H9 (cell line): Measurements from ENCODE around the gene HSF2. TPM values are rescaled to one million over a fixed set of nuclear protein-coding genes. Genes with fewer than 3 reads are reported as not detected.

Source experiments
- DNase-seq: peaks from one replicate; pipeline ENCODE4 v3.0.0-alpha.2; 2017
- H2AFZ ChIP-seq: one replicate; pipeline ENCODE4 v1.6.1; 2013; ENCODE audit warnings: mild to moderate bottlenecking, low read length, control low read depth, moderate library complexity
- H2AK5ac ChIP-seq: 2 replicates; pipeline ENCODE4 v1.6.1; 2013; ENCODE audit warnings: low read length, control low read depth, mixed read lengths; ENCODE audit not compliant: insufficient read length
- H2BK120ac ChIP-seq: one replicate; pipeline ENCODE4 v1.6.1; 2013; ENCODE audit warnings: low read depth, mild to moderate bottlenecking, low read length, control low read depth, inconsistent platforms; ENCODE audit not compliant: poor library complexity, severe bottlenecking
- H2BK12ac ChIP-seq: 2 replicates; pipeline ENCODE4 v1.6.1; 2013; ENCODE audit warnings: low read length, control low read depth, mixed read lengths, low read depth; ENCODE audit not compliant: insufficient read length
- H2BK15ac ChIP-seq: 2 replicates; pipeline ENCODE4 v1.6.1; 2013; ENCODE audit warnings: low read depth, low read length, control low read depth
- H2BK20ac ChIP-seq: one replicate; pipeline ENCODE4 v1.6.1; 2013; ENCODE audit warnings: low read depth, mild to moderate bottlenecking, low read length, control low read depth, inconsistent platforms; ENCODE audit not compliant: poor library complexity, severe bottlenecking
- H2BK5ac ChIP-seq: 2 replicates; pipeline ENCODE4 v1.6.1; 2013; ENCODE audit warnings: low read length, control low read depth, mixed read lengths; ENCODE audit not compliant: insufficient read length
- H3K14ac ChIP-seq: 2 replicates; pipeline ENCODE4 v1.6.1; 2013; ENCODE audit warnings: low read length, control low read depth; ENCODE audit not compliant: insufficient read depth
- H3K18ac ChIP-seq: 2 replicates; pipeline ENCODE4 v1.6.1; 2013; ENCODE audit warnings: low read depth, mild to moderate bottlenecking, mixed read lengths, low read length, control low read depth; ENCODE audit not compliant: insufficient read length
- H3K23ac ChIP-seq: 2 replicates; pipeline ENCODE4 v1.6.1; 2013; ENCODE audit warnings: low read length, control low read depth, mixed read lengths, low read depth; ENCODE audit not compliant: insufficient read length
- H3K23me2 ChIP-seq: 2 replicates; pipeline ENCODE4 v1.6.1; 2013; ENCODE audit warnings: low read depth, mild to moderate bottlenecking, mixed read lengths, low read length, control low read depth; ENCODE audit not compliant: insufficient read length, poor library complexity, severe bottlenecking
- H3K27ac ChIP-seq: 2 replicates; pipeline ENCODE4 v1.5.1; 2013; ENCODE audit warnings: low read length, control low read depth, mixed read lengths, low read depth; ENCODE audit not compliant: insufficient read length
- H3K27me3 ChIP-seq: 2 replicates; pipeline ENCODE4 v1.6.1; 2013; ENCODE audit warnings: low read length, control low read depth, inconsistent platforms; ENCODE audit not compliant: insufficient read depth
- H3K4ac ChIP-seq: 2 replicates; pipeline ENCODE4 v1.6.1; 2013; ENCODE audit warnings: low read depth, mild to moderate bottlenecking, control low read depth, inconsistent platforms, low read length, moderate library complexity
- H3K4me1 ChIP-seq: 2 replicates; pipeline ENCODE4 v1.6.1; 2013; ENCODE audit warnings: low read length, control low read depth, inconsistent platforms; ENCODE audit not compliant: insufficient read depth
- H3K4me2 ChIP-seq: 2 replicates; pipeline ENCODE4 v1.6.1; 2013; ENCODE audit warnings: low read length, control low read depth, mixed read lengths; ENCODE audit not compliant: insufficient read length, insufficient read depth
- H3K56ac ChIP-seq: 2 replicates; pipeline ENCODE4 v1.6.1; 2013; ENCODE audit warnings: low read depth, mild to moderate bottlenecking, mixed read lengths, low read length, control low read depth; ENCODE audit not compliant: insufficient read length
- H3K79me1 ChIP-seq: 2 replicates; pipeline ENCODE4 v1.6.1; 2013; ENCODE audit warnings: low read depth, mild to moderate bottlenecking, moderate library complexity, low read length, control low read depth, inconsistent platforms; ENCODE audit not compliant: insufficient read depth, poor library complexity, severe bottlenecking
- H3K79me2 ChIP-seq: 2 replicates; pipeline ENCODE4 v1.6.1; 2013; ENCODE audit warnings: low read length, control low read depth, inconsistent platforms; ENCODE audit not compliant: insufficient read depth
- H3K9ac ChIP-seq: 2 replicates; pipeline ENCODE4 v1.6.1; 2013; ENCODE audit warnings: low read length, control low read depth, mixed read lengths; ENCODE audit not compliant: insufficient read length; ENCODE audit errors: extremely low read depth
- H3K9me3 ChIP-seq: one replicate; pipeline ENCODE4 v1.6.1; 2013; ENCODE audit warnings: low read depth, low read length, inconsistent platforms; ENCODE audit not compliant: control insufficient read depth
- H3T11ph ChIP-seq: one replicate; pipeline ENCODE4 v1.6.1; 2013; ENCODE audit warnings: mild to moderate bottlenecking, low read length, control low read depth, inconsistent platforms
- H4K20me1 ChIP-seq: one replicate; pipeline ENCODE4 v1.6.1; 2013; ENCODE audit not compliant: control insufficient read depth, insufficient read length, insufficient read depth
- H4K5ac ChIP-seq: 2 replicates; pipeline ENCODE4 v1.6.1; 2013; ENCODE audit warnings: low read depth, mild to moderate bottlenecking, mixed read lengths, low read length, control low read depth; ENCODE audit not compliant: insufficient read length
- H4K8ac ChIP-seq: replicated peaks from 2 replicates; pipeline ENCODE4 v1.6.1; 2013; ENCODE audit warnings: low read length, control low read depth, mixed read lengths, low read depth; ENCODE audit not compliant: insufficient read length
- H4K91ac ChIP-seq: 2 replicates; pipeline ENCODE4 v1.6.1; 2013; ENCODE audit warnings: low read depth, mild to moderate bottlenecking, moderate library complexity, mixed read lengths, low read length, control low read depth; ENCODE audit not compliant: insufficient read length
- H3K27ac Mint-ChIP-seq, 3 experiments: 2 replicates in 2 of 3; 3 replicates in 1 of 3; pipeline ENCODE4 v1.8.0; 2020 to 2021; ENCODE audit warnings: mixed read lengths in 3 of 3, mild to moderate bottlenecking in 1 of 3, moderate library complexity in 1 of 3
- H3K27me3 Mint-ChIP-seq: 2 replicates; pipeline ENCODE4 v1.8.0; 2021; ENCODE audit warnings: low read depth, mild to moderate bottlenecking, moderate library complexity, mixed read lengths
- H3K36me3 Mint-ChIP-seq, 3 experiments: 2 replicates in 2 of 3; 3 replicates in 1 of 3; pipeline ENCODE4 v1.8.0; 2020 to 2021; ENCODE audit warnings: low read depth in 3 of 3, mixed read lengths in 3 of 3; ENCODE audit not compliant: insufficient read depth in 1 of 3
- H3K4me1 Mint-ChIP-seq, 2 experiments: 2 replicates each; pipeline ENCODE4 v1.8.0; 2020; ENCODE audit warnings: mixed read lengths in 2 of 2
- H3K4me3 Mint-ChIP-seq, 2 experiments: 2 replicates in 1 of 2; 3 replicates in 1 of 2; pipeline ENCODE4 v1.8.0; 2020 to 2021; ENCODE audit warnings: mild to moderate bottlenecking in 2 of 2, mixed read lengths in 2 of 2, moderate library complexity in 1 of 2
- H3K9me3 Mint-ChIP-seq, 2 experiments: 2 replicates in 1 of 2; 3 replicates in 1 of 2; pipeline ENCODE4 v1.8.0; 2020; ENCODE audit warnings: mild to moderate bottlenecking in 2 of 2, mixed read lengths in 2 of 2, moderate library complexity in 1 of 2
- CTCF ChIP-seq: fragments of 200-600 bp; sonication (generic); conservative IDR thresholded peaks from 3 replicates; pipeline ENCODE4 v1.8.0; 2021; ENCODE audit warnings: antibody characterized with exemption, mild to moderate bottlenecking
- WGBS: extraction: QIAGEN DNeasy Blood & Tissue Kit; methylation state at CpG from one replicate; pipeline ENCODE4 v1.1.7; 2013; ENCODE audit warnings: missing lambda C conversion rate, low lambda C conversion rate, mixed read lengths; ENCODE audit not compliant: insufficient read length; ENCODE audit errors: extremely low coverage; 5-methylcytosine and 5-hydroxymethylcytosine counted together
- total RNA-seq: library from RNA; stranded (reverse); gene quantifications from 2 replicates; pipeline ENCODE4 v1.2.1, GENCODE V29; 2021

The HSF2 gene
- total RNA-seq, 1 experiment from 2014 or later = 14.6 TPM

GRCh38 chr6:122416825-122417224 lies 17.4 kb downstream of the HSF2 start:
- H3K14ac ChIP-seq = no peak overlapping the region
- no peaks in the 10 kb centered on the region for H3K27me3 ChIP-seq
- H2BK5ac ChIP-seq = no peak overlapping the region
- no peak overlapping the region for H4K91ac ChIP-seq
- no peaks in the 10 kb centered on the region for H3K9me3 ChIP-seq
- H3K4me1 Mint-ChIP-seq = peaks cover 0 to 2% of the 10 kb centered on the region in 2 experiments; a peak in 1 of 4 replicates
- H3K27ac ChIP-seq = no peak overlapping the region
- no peak overlapping the region for H3K4me2 ChIP-seq
- no peaks in the 10 kb centered on the region for H3K4me1 ChIP-seq
- DNase-seq = no peak
- no peaks in the 10 kb centered on the region for H3K9me3 Mint-ChIP-seq
- H3K4ac ChIP-seq = no peak overlapping the region
- H3K23me2 ChIP-seq = no peaks in the 10 kb centered on the region
- no peaks in the 10 kb centered on the region for H3K27me3 Mint-ChIP-seq
- no peak overlapping the region for H2AK5ac ChIP-seq
- H3K79me1 ChIP-seq = no peaks in the 10 kb centered on the region
- no peak overlapping the region for H4K5ac ChIP-seq
- no peak for TF ChIP-seq CTCF
- no peak overlapping the region for H3K27ac Mint-ChIP-seq
- H2BK120ac ChIP-seq = no peak overlapping the region
- H3T11ph ChIP-seq = no peak overlapping the region
- H3K9ac ChIP-seq = no peak overlapping the region
- no peak overlapping the region for H3K18ac ChIP-seq
- no peak overlapping the region for H4K8ac ChIP-seq
- H2BK20ac ChIP-seq = no peak overlapping the region
- H4K20me1 ChIP-seq = no peaks in the 10 kb centered on the region
- no peak overlapping the region for H2AFZ ChIP-seq
- no peak overlapping the region for H2BK15ac ChIP-seq
- H2BK12ac ChIP-seq = no peak overlapping the region
- peaks cover 6 to 36% (median 28%) of the 10 kb centered on the region in 3 experiments; a peak in 5 of 7 replicates for H3K36me3 Mint-ChIP-seq
- no peaks in the 10 kb centered on the region for H3K79me2 ChIP-seq
- no CpG with 5 or more reads among the region's 1 CpG for WGBS
- no peak overlapping the region for H3K56ac ChIP-seq
- H3K4me3 Mint-ChIP-seq = no peak overlapping the region
- H3K23ac ChIP-seq = no peak overlapping the region
